Bronchial epithelial cell (primary cell): ENCODE results near the gene FOXP3. TPM values are rescaled to one million over a fixed set of nuclear protein-coding genes. Genes with fewer than 3 reads are reported as not detected.
"Not testable (repeated sequence)": the region's sequence is repeated elsewhere in the genome, so short reads cannot be mapped to it uniquely, and the experiment has no call there.

Experiments
- DNase-seq: peaks from one replicate; pipeline ENCODE4 v3.0.0-alpha.2; 2010; ENCODE audit warnings: low read depth
- FAIRE-seq: peaks from 2 replicates; lab custom pipeline; 2011; peaks lifted over from hg19 to GRCh38; lab: Jason Lieb, UNC
- H3K27me3 ChIP-seq: 2 replicates; pipeline ENCODE4 v1.5.1; 2011; ENCODE audit warnings: low read length; ENCODE audit not compliant: control insufficient read depth, insufficient read depth
- H3K36me3 ChIP-seq: 2 replicates; pipeline ENCODE4 v1.5.1; 2011; ENCODE audit warnings: low read length; ENCODE audit not compliant: control insufficient read depth, insufficient read depth
- H3K4me3 ChIP-seq: 2 replicates; pipeline ENCODE4 v1.5.1; 2011; ENCODE audit warnings: mild to moderate bottlenecking, low read depth, low read length, control low read depth
- total RNA-seq: library from RNA; depleted of rRNA; stranded (reverse); fragments of >200 nt; gene quantifications from 2 replicates; pipeline ENCODE4 v1.2.1, GENCODE V29; 2014
- TF ChIP-seq, protein P1 (sequence below): IDR thresholded peaks from 2 replicates; pipeline ENCODE4 v1.5.1; 2011; ENCODE audit warnings: mild to moderate bottlenecking, moderate library complexity, low read length, control low read depth, inconsistent platforms; ENCODE audit not compliant: insufficient read depth, severe bottlenecking

The FOXP3 gene, protein sequence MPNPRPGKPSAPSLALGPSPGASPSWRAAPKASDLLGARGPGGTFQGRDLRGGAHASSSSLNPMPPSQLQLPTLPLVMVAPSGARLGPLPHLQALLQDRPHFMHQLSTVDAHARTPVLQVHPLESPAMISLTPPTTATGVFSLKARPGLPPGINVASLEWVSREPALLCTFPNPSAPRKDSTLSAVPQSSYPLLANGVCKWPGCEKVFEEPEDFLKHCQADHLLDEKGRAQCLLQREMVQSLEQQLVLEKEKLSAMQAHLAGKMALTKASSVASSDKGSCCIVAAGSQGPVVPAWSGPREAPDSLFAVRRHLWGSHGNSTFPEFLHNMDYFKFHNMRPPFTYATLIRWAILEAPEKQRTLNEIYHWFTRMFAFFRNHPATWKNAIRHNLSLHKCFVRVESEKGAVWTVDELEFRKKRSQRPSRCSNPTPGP
- total RNA-seq: not detected in 2 replicates

DNA sequence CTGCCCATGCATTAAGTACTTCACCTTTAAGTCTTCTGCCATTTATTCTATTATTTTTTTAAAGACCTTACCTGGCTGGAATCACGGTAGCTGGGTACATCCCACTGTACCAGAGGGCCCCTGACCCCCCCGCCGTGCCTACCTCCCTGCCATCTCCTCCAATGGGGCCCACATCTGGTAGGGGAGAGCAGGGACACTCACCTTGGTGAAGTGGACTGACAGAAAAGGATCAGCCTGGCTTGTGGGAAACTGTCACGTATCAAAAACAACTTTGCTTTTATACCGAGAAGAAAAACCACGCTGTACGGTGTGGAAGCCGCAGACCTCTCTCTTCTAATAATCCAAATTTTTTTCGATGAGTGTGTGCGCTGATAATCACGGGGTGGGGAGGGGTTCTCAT is at the start of gene FOXP3:
FOXP3 (minus strand) TSS at position 251 of the 400 bp plus-strand sequence. CDS start 6,205 bp downstream, outside the sequence.
- DNase-seq (no peak), FAIRE-seq (no peak)
- no peak within 1 kb of the TSS for H3K4me3 ChIP-seq
- H3K27me3 ChIP-seq: no peaks in the 10 kb centered on the region
- TF ChIP-seq, protein P1, sequence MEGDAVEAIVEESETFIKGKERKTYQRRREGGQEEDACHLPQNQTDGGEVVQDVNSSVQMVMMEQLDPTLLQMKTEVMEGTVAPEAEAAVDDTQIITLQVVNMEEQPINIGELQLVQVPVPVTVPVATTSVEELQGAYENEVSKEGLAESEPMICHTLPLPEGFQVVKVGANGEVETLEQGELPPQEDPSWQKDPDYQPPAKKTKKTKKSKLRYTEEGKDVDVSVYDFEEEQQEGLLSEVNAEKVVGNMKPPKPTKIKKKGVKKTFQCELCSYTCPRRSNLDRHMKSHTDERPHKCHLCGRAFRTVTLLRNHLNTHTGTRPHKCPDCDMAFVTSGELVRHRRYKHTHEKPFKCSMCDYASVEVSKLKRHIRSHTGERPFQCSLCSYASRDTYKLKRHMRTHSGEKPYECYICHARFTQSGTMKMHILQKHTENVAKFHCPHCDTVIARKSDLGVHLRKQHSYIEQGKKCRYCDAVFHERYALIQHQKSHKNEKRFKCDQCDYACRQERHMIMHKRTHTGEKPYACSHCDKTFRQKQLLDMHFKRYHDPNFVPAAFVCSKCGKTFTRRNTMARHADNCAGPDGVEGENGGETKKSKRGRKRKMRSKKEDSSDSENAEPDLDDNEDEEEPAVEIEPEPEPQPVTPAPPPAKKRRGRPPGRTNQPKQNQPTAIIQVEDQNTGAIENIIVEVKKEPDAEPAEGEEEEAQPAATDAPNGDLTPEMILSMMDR: no peak
- H3K36me3 ChIP-seq: no peaks in the 10 kb centered on the region

DNA sequence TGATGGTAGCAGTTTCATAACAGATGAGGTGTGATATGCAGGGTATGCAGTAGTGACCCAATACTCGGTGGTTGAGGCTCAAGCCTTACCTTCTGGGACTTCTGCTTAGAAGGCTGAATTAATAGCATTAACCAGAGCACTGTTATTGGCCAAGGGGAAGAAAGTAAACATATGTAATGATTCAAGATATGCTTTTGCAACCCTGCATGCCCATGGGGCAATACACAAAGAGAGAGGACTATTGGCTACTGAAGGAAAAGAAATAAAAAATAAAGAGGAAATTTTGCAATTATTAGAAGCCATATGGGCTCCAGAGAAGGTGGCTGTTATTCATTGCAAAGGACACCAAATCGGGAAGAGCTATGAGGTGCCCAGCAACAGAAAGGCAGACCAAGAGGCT is 47.7 kb upstream of the FOXP3 start:
- TF ChIP-seq, protein P1: no peak
- Histone ChIP-seq H3K4me3 (no peak overlapping the region), H3K27me3 (no peaks in the 10 kb centered on the region), H3K36me3 (no peaks in the 10 kb centered on the region)
- DNase-seq (no peak), FAIRE-seq (no peak)

DNA sequence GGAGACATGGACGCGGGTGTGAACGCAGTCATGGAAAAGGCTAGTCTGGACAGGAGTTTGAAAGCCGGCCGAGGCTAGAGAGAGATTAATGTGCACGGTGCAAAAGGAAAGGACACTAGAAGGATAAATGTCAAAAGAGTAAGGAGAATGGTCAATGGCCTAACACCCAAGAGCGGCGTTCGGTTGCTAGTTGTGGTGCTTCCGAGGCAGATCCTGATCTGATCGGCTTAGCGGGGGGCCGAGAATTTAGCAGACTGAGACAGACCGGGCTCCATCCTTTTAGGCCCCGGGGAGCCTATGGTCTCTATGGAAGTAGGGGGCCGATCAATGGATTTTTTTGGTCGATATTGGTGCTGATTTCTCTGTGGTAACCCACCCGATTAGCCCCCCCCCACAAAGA is 45.9 kb upstream of the FOXP3 start:
- DNase-seq (peak; percentile 17), FAIRE-seq (peak; percentile 81)
- H3K36me3 ChIP-seq: no peaks in the 10 kb centered on the region
- H3K27me3 ChIP-seq: no peaks in the 10 kb centered on the region
- no peak overlapping the region for H3K4me3 ChIP-seq
- TF ChIP-seq, protein P1: no peak

DNA sequence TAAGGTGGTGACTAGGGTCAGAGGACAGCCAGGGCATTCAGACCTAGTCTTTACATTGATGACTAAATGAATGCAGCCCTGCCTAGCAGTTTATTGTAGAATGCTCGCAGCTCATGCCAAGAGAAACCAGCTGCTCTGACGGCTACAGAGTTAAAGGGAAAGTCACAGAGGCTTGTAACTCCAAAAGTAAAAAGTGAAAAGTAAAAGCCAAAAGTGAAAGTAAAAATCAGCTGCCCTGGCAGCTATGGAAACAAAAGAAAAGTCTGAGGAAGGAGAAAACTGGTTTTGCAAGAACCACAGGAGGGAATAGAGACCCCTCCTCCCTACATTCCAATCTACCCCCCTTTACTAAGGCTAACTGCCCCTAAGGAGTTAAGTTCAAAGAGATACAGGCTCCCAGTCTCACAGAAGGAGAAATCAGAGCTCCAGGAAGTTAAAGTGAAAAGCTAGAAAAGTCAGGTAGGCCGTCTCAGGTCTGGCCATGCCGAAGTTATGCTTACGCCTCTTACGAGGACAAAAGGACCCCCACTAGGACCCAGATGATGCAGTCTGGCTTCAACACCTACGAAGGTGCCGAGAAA is 45.0 kb upstream of the FOXP3 start:
- peak overlapping the region; percentile 10 for H3K4me3 ChIP-seq
- no peaks in the 10 kb centered on the region for H3K27me3 ChIP-seq
- DNase-seq (peak; percentile 17), FAIRE-seq (no peak)
- no peaks in the 10 kb centered on the region for H3K36me3 ChIP-seq
- TF ChIP-seq, protein P1: no peak

DNA sequence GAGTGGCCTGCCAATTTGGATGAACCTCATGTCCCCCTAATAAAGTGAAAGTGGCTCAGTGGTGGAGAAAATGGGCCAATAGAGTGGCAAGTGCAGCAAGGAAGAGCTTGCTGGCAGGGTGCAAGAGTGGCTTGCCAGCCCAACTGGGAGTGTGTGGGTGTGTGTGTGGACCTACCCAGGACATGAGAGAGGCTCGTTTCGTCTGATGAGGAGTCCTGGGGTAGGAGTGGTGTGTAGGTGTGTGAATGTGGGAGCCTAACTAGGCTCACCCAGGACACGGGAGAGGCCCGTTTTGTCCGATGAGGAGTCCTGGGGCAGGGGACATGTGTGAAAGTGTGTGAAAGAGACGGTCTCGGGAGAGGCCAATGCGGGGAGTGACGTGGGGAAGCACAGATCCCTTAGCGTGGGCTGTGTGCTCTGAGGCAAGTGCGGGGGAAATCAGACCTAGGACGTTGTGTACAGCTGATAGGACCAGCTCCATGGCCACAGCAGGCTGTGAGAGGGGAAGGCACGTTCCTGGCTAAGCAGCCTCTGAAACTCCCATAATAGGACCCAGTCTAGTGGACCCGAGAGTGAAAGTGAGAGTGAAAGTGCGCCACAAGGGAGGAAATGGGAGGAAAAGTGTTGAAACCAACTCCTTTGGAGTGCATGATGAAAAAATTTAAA is 44.2 kb upstream of the FOXP3 start:
- Histone ChIP-seq H3K36me3 (no peaks in the 10 kb centered on the region), H3K4me3 (no peak overlapping the region), H3K27me3 (no peaks in the 10 kb centered on the region)
- DNase-seq: no peak
- FAIRE-seq: no peak
- TF ChIP-seq, protein P1: no peak

DNA sequence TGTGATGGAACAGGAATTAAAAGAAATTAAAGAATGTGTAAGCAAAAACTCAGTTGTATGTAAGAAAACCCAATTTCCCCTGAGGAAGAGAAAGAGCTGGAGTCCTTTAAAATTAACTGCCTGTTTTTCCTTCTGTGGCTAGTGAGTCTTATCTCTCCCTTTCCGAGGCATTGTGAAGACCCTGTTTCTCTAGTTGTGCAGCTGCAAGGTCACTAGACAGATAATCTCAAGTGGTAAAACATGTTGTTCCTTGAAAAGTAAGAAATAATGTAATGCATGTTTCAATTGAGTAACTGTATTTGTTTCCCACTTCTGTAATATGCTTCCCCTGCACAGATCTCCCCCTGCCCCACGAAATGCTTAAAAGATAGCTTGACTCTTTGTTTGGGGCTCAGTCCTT is 43.3 kb upstream of the FOXP3 start:
- not testable (repeated sequence) for DNase-seq, H3K4me3 ChIP-seq, H3K36me3 ChIP-seq, FAIRE-seq, H3K27me3 ChIP-seq
